Colonic mucosa (tissue), 4 donors: ENCODE measurements around the gene COX15. TPM values are rescaled to one million over a fixed set of nuclear protein-coding genes. Genes with fewer than 3 reads are reported as not detected.

Source experiments
- DNase-seq: peaks from one replicate; pipeline ENCODE4 v3.0.0-alpha.2; 2020
- H3K27ac ChIP-seq: fragments of 200-600 bp; one replicate; pipeline ENCODE4 v1.8.0; 2021
- H3K27me3 ChIP-seq: fragments of 200-600 bp; one replicate; pipeline ENCODE4 v1.8.0; 2021
- H3K36me3 ChIP-seq: fragments of 200-600 bp; one replicate; pipeline ENCODE4 v1.8.0; 2021
- H3K4me1 ChIP-seq: fragments of 200-600 bp; one replicate; pipeline ENCODE4 v1.8.0; 2021; ENCODE audit warnings: mild to moderate bottlenecking
- H3K4me3 ChIP-seq: fragments of 200-600 bp; one replicate; pipeline ENCODE4 v1.8.0; 2021
- H3K9ac ChIP-seq, 2 donors: one replicate each; pipeline ENCODE4 v1.7.0; 2013; ENCODE audit warnings: control low read depth in 2 of 2, low read depth in 2 of 2, low read length in 2 of 2
- H3K9me3 ChIP-seq: fragments of 200-600 bp; one replicate; pipeline ENCODE4 v1.8.0; 2021
- CTCF ChIP-seq: fragments of 200-600 bp; IDR thresholded peaks from one replicate; pipeline ENCODE4 v1.8.0; 2022; ENCODE audit warnings: antibody characterized with exemption, mild to moderate bottlenecking
- intact Hi-C: fragments of 100-400 bp; cut with DNase I; formaldehyde crosslinking; loops from one replicate; pipeline ENCODE4 v1.14.1; 2022
- total RNA-seq, 2 donors: library from RNA; stranded (reverse); fragmentation: NEBNext Ultra II Directional in 1 of 2; extraction: Animal tissue kit (Norgen Biotek cat#: 25700) in 1 of 2; gene quantifications; one replicate each; pipeline ENCODE4 v1.2.1, GENCODE V29; 2021
- donor health status: healthy.
- donor health status: DM: no; HTN: no; CAD: no.
- donor health status: DM: no; HTN: no; CAD: no.

COX15 gene
- total RNA-seq, 2 donors from 2014 or later, result 48.1 to 50.1 TPM

GRCh38 chr10:99761365-99761764, 29.4 kb upstream of the COX15 start:
- no peak for TF ChIP-seq CTCF

GRCh38 chr10:99760321-99760720, 28.4 kb upstream of the COX15 start:
- intact Hi-C loops, result no loop called here

More at GRCh38 chr10:99761365-99761764, 29.4 kb upstream of the COX15 start:
- Histone ChIP-seq H3K4me3 (no peak overlapping the region), H3K36me3 (no peaks in the 10 kb centered on the region), H3K9ac (no peak overlapping the region), H3K9me3 (no peaks in the 10 kb centered on the region), H3K4me1 (no peaks in the 10 kb centered on the region), H3K27me3 (no peaks in the 10 kb centered on the region), H3K27ac (no peak overlapping the region)
- DNase-seq, result no peak
- intact Hi-C loops, result no loop called here

DNA sequence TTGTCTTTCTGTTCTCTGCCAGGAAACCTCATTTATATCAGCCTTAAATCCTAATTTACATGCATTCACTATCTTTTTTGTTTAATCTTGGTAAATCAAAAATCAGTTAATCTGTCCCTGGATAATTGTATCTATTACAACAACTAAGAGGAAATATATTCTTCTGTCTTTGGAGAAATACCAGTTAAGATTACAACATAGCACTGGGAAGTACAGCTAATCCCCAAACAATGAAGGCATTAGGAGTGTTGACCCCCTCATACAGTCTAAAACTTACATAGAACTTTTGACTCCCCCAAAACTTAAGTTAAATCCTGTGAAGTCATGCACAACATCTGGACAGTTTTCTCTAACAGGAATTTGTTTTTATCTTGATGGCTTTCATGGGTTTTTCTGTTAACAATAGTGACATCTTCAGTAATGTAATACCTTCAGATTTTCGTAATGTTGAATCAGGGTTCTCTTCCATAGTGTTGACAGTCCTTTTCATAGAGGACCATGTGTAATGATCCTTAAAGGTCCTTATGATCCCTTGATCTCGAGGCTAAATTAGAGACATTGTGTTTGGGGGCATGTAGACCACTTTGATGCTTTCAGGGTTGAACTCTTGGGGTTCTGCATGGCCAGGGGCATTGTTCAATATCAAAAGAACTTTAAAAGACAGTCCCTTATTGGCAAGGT, 26.4 kb upstream of the COX15 start:
- Histone ChIP-seq H3K36me3 (no peaks in the 10 kb centered on the region), H3K4me1 (no peaks in the 10 kb centered on the region), H3K27ac (no peak overlapping the region), H3K9me3 (no peaks in the 10 kb centered on the region), H3K9ac (no peak overlapping the region), H3K27me3 (no peaks in the 10 kb centered on the region), H3K4me3 (no peak overlapping the region)
- intact Hi-C loops, result no loop called here
- TF ChIP-seq CTCF, result no peak
- DNase-seq, result no peak

More at GRCh38 chr10:99760321-99760720, 28.4 kb upstream of the COX15 start:
- DNase-seq, result no peak
- no peaks in the 10 kb centered on the region for H3K9me3 ChIP-seq
- H3K4me3 ChIP-seq, result no peak overlapping the region
- H3K9ac ChIP-seq, result no peak overlapping the region
- no peak for TF ChIP-seq CTCF
- no peak overlapping the region for H3K27ac ChIP-seq
- H3K27me3 ChIP-seq, result no peaks in the 10 kb centered on the region
- H3K4me1 ChIP-seq, result no peaks in the 10 kb centered on the region
- no peaks in the 10 kb centered on the region for H3K36me3 ChIP-seq

GRCh38 chr10:99756159-99756558, 24.2 kb upstream of the COX15 start:
- intact Hi-C loops, result no loop called here
- Histone ChIP-seq H3K4me1 (no peaks in the 10 kb centered on the region), H3K9me3 (no peaks in the 10 kb centered on the region), H3K27me3 (no peaks in the 10 kb centered on the region), H3K4me3 (no peak overlapping the region), H3K36me3 (no peaks in the 10 kb centered on the region), H3K9ac (no peak overlapping the region), H3K27ac (no peak overlapping the region)
- TF ChIP-seq CTCF, result no peak
- DNase-seq, result no peak

- Histone ChIP-seq H3K4me1 (no peaks in the 10 kb centered on the region), H3K36me3 (no peaks in the 10 kb centered on the region), H3K9ac (no peak overlapping the region), H3K4me3 (no peak overlapping the region), H3K9me3 (no peaks in the 10 kb centered on the region), H3K27me3 (no peaks in the 10 kb centered on the region), H3K27ac (no peak overlapping the region)
- intact Hi-C loops, result no loop called here
- no peak for TF ChIP-seq CTCF
- DNase-seq, result no peak
Measured at GRCh38 chr10:99754670-99755069, 22.7 kb upstream of the COX15 start.
